MCF 10A (cell line): ENCODE data around the gene RAD51B. TPM values are rescaled to one million over a fixed set of nuclear protein-coding genes. Genes with fewer than 3 reads are reported as not detected.

Experiments
- BruUV-seq: library from RNA; stranded (reverse); fragments of 400-500 nt; replicated peaks from 2 replicates; lab custom pipeline; 2021; lab: Mats Ljungman, UMichigan
- CTCF ChIA-PET: fragments of 300-600 bp; sonication (Branson Sonifier 250); formaldehyde crosslinking; extraction: SDS; loops from one replicate; lab custom pipeline; 2021; ENCODE audit warnings: antibody characterized with exemption, inconsistent platforms; lab: Yijun Ruan, JAX
- POLR2A ChIA-PET: fragments of 300-600, 350-650 bp; sonication (Branson Sonifier 250); formaldehyde crosslinking; extraction: SDS; loops from one replicate; lab custom pipeline; 2020; ENCODE audit warnings: antibody characterized with exemption, inconsistent platforms; lab: Yijun Ruan, JAX
- DNase-seq: peaks from one replicate; pipeline ENCODE4 v3.0.0-alpha.2; 2018; ENCODE audit not compliant: unreplicated experiment
- H3K27ac Mint-ChIP-seq: one replicate; pipeline ENCODE4 v1.8.0; 2022; ENCODE audit warnings: mild to moderate bottlenecking, low read depth, mixed read lengths; ENCODE audit not compliant: unreplicated experiment
- H3K27me3 Mint-ChIP-seq: one replicate; pipeline ENCODE4 v1.8.0; 2022; ENCODE audit warnings: mixed read lengths; ENCODE audit not compliant: insufficient read depth, unreplicated experiment
- H3K36me3 Mint-ChIP-seq: one replicate; pipeline ENCODE4 v1.8.0; 2022; ENCODE audit warnings: mild to moderate bottlenecking, moderate library complexity, mixed read lengths; ENCODE audit not compliant: insufficient read depth, unreplicated experiment
- H3K4me1 Mint-ChIP-seq: one replicate; pipeline ENCODE4 v1.8.0; 2022; ENCODE audit warnings: mixed read lengths; ENCODE audit not compliant: insufficient read depth, unreplicated experiment
- H3K4me3 Mint-ChIP-seq: one replicate; pipeline ENCODE4 v1.8.0; 2022; ENCODE audit warnings: mild to moderate bottlenecking, moderate library complexity, mixed read lengths; ENCODE audit not compliant: unreplicated experiment
- H3K9me3 Mint-ChIP-seq: one replicate; pipeline ENCODE4 v1.8.0; 2022; ENCODE audit warnings: mixed read lengths; ENCODE audit not compliant: unreplicated experiment
- CTCF ChIP-seq: fragments of 200-600 bp; IDR thresholded peaks from one replicate; pipeline ENCODE4 v1.8.0; 2022; ENCODE audit warnings: antibody characterized with exemption, mild to moderate bottlenecking; ENCODE audit not compliant: unreplicated experiment
- intact Hi-C: fragments of 100-400 bp; cut with micrococcal nuclease; formaldehyde crosslinking; loops from 2 replicates; pipeline ENCODE4 v1.14.1; 2022
- total RNA-seq: library from RNA; stranded (reverse); gene quantifications from 2 replicates; pipeline ENCODE4 v1.2.3, GENCODE V29; 2022

The RAD51B gene
- total RNA-seq, 1 experiment from 2014 or later, result 14.6 TPM

- intact Hi-C loops, result no loop called here
- POLR2A ChIA-PET, result interaction anchor here (0.6 kb wide), 1 partner anchor 1006 kb away, joined by 3 read pairs; no protein-coding TSS in a partner anchor
- Mint-ChIP-seq H3K4me3 (no peak overlapping the region), H3K36me3 (peaks cover 75% of the 10 kb centered on the region), H3K27ac (no peak overlapping the region), H3K4me1 (no peaks in the 10 kb centered on the region), H3K9me3 (no peaks in the 10 kb centered on the region), H3K27me3 (no peaks in the 10 kb centered on the region)
- CTCF ChIA-PET, result no interaction called here
- no TSS peak for BruUV-seq
- DNase-seq, result no peak
- no peak for TF ChIP-seq CTCF
Measured at GRCh38 chr14:67787673-67788072, 31.9 kb upstream of the RAD51B start.

- CTCF ChIA-PET, result no interaction called here
- Mint-ChIP-seq H3K36me3 (peaks cover 57% of the 10 kb centered on the region), H3K4me1 (no peaks in the 10 kb centered on the region), H3K4me3 (no peak overlapping the region), H3K9me3 (no peaks in the 10 kb centered on the region), H3K27ac (no peak overlapping the region), H3K27me3 (no peaks in the 10 kb centered on the region)
- POLR2A ChIA-PET, result no interaction called here
- BruUV-seq, result no TSS peak
- intact Hi-C loops, result no loop called here
- no peak for TF ChIP-seq CTCF
- DNase-seq, result no peak
Measured at GRCh38 chr14:67798731-67799130, 20.8 kb upstream of the RAD51B start.

- CTCF ChIA-PET, result interaction anchor here (0.6 kb wide), 1 partner anchor 354 kb away, joined by 3 read pairs; no protein-coding TSS in a partner anchor
- POLR2A ChIA-PET, result interaction anchor here (0.7 to 0.9 kb wide), 2 partner anchors 105 to 1356 kb away, joined by 3 to 4 read pairs; partner anchors contain the start of gene RDH11
Measured at GRCh38 chr14:67800743-67801142, 18.8 kb upstream of the RAD51B start.

GRCh38 chr14:67806246-67806645 is 13.3 kb upstream of the RAD51B start:
- POLR2A ChIA-PET, result interaction anchor here (1.3 kb wide), 1 partner anchor 9 kb away, joined by 3 read pairs; no protein-coding TSS in a partner anchor
- TF ChIP-seq CTCF, result no peak
- no TSS peak for BruUV-seq
- H3K36me3 Mint-ChIP-seq, result peaks cover 81% of the 10 kb centered on the region
- CTCF ChIA-PET, result interaction anchor here (1.1 kb wide), 1 partner anchor 31 kb away, joined by 3 read pairs; no protein-coding TSS in a partner anchor
- no peak overlapping the region for H3K4me3 Mint-ChIP-seq
- intact Hi-C loops, result no loop called here
- no peak for DNase-seq
- no peaks in the 10 kb centered on the region for H3K27me3 Mint-ChIP-seq
- no peaks in the 10 kb centered on the region for H3K9me3 Mint-ChIP-seq
- no peak overlapping the region for H3K27ac Mint-ChIP-seq
- no peaks in the 10 kb centered on the region for H3K4me1 Mint-ChIP-seq

More at GRCh38 chr14:67800743-67801142, 18.8 kb upstream of the RAD51B start:
- no peaks in the 10 kb centered on the region for H3K4me1 Mint-ChIP-seq
- intact Hi-C loops, result no loop called here
- H3K27ac Mint-ChIP-seq, result no peak overlapping the region
- no peaks in the 10 kb centered on the region for H3K9me3 Mint-ChIP-seq
- H3K27me3 Mint-ChIP-seq, result no peaks in the 10 kb centered on the region
- H3K36me3 Mint-ChIP-seq, result peaks cover 63% of the 10 kb centered on the region
- TF ChIP-seq CTCF, result no peak
- BruUV-seq, result no TSS peak
- H3K4me3 Mint-ChIP-seq, result no peak overlapping the region
- no peak for DNase-seq
